Panc1 (cell line): ENCODE data around the gene ELOVL1. TPM values are rescaled to one million over a fixed set of nuclear protein-coding genes. Genes with fewer than 3 reads are reported as not detected.

Experiments used
- ATAC-seq: fragments of 200-7000 bp; cut with Tn5 transposase; 2 replicates; pipeline ENCODE4 v1.9.1; 2020; ENCODE audit warnings: mild to moderate bottlenecking, moderate library complexity
- BruUV-seq: library from RNA; stranded (reverse); fragments of 400-500 nt; replicated peaks from 2 replicates; lab custom pipeline; 2021; lab: Mats Ljungman, UMichigan
- CTCF ChIA-PET: fragments of 300-600 bp; sonication (Branson Sonifier 250); formaldehyde crosslinking; loops from one replicate; lab custom pipeline; 2022; ENCODE audit warnings: antibody characterized with exemption; lab: Charles Lee
- POLR2A ChIA-PET: fragments of 300-600 bp; sonication (Branson Sonifier 250); formaldehyde crosslinking; loops from one replicate; lab custom pipeline; 2022; ENCODE audit warnings: antibody characterized with exemption; lab: Charles Lee
- DNase-seq: peaks from one replicate; pipeline ENCODE4 v3.0.0-alpha.2; 2010; ENCODE audit warnings: low read depth, low spot score
- H3K27ac ChIP-seq: 2 replicates; pipeline ENCODE4 v1.5.1; 2011; ENCODE audit warnings: mild to moderate bottlenecking, low read length, inconsistent platforms
- H3K27me3 ChIP-seq: fragments of 200-500 bp; sonication (Bioruptor generic); 2 replicates; pipeline ENCODE4 v1.6.0; 2014; ENCODE audit warnings: low read length, inconsistent platforms; ENCODE audit not compliant: control insufficient read depth, insufficient read depth
- H3K36me3 ChIP-seq: fragments of 200-500 bp; sonication (Bioruptor generic); 2 replicates; pipeline ENCODE4 v1.5.1; 2014; ENCODE audit warnings: inconsistent platforms, mild to moderate bottlenecking, low read length, moderate library complexity; ENCODE audit not compliant: control insufficient read depth, insufficient read depth
- H3K4me1 ChIP-seq: 2 replicates; pipeline ENCODE4 v1.5.1; 2011; ENCODE audit warnings: inconsistent platforms, mild to moderate bottlenecking, low read length, moderate library complexity; ENCODE audit not compliant: control insufficient read depth, insufficient read depth
- H3K4me3 ChIP-seq, 2 experiments: 2 replicates each; pipeline ENCODE4 v1.5.1; 2011 to 2012; ENCODE audit warnings: low read depth in 2 of 2, low read length in 2 of 2, mild to moderate bottlenecking in 2 of 2, inconsistent platforms in 1 of 2, moderate library complexity in 1 of 2
- H3K9me3 ChIP-seq: fragments of 200-500 bp; sonication (Bioruptor generic); 2 replicates; pipeline ENCODE4 v1.5.1; 2014; ENCODE audit warnings: low read depth, mild to moderate bottlenecking, inconsistent platforms, low read length, moderate library complexity; ENCODE audit not compliant: control insufficient read depth, insufficient read depth
- CTCF ChIP-seq: fragments of 450-650 bp; IDR thresholded peaks from 2 replicates; pipeline ENCODE4 v1.5.1; 2017; ENCODE audit warnings: mild to moderate bottlenecking
- POLR2AphosphoS5 ChIP-seq: IDR thresholded peaks from 2 replicates; pipeline ENCODE4 v1.6.1; 2012; ENCODE audit warnings: mild to moderate bottlenecking, low read depth, low read length, moderate library complexity
- REST ChIP-seq, 2 experiments: IDR thresholded peaks; 2 replicates each; pipeline ENCODE4 v1.6.1; 2011 to 2012; ENCODE audit warnings: low read depth in 2 of 2, control low read depth in 1 of 2, low read length in 1 of 2, mild to moderate bottlenecking in 1 of 2, moderate library complexity in 1 of 2; ENCODE audit not compliant: insufficient read depth in 1 of 2
- SIN3A ChIP-seq: IDR thresholded peaks from 2 replicates; pipeline ENCODE4 v1.6.1; 2012; ENCODE audit warnings: low read depth, mild to moderate bottlenecking, low read length, moderate library complexity, borderline replicate concordance; ENCODE audit not compliant: insufficient read depth
- TCF7L2 ChIP-seq: IDR thresholded peaks from 2 replicates; pipeline ENCODE4 v1.6.1; 2011; ENCODE audit warnings: mild to moderate bottlenecking, low read depth, low read length, inconsistent platforms
- in situ Hi-C: cut with HindIII; loops from 2 replicates; pipeline ENCODE4 v1.10.0; 2016; ENCODE audit warnings: low sequenced_read_pairs, low pct_unique_long_range_greater_than_20kb
- intact Hi-C: fragments of 100-400 bp; cut with micrococcal nuclease; formaldehyde crosslinking; loops from one replicate; pipeline ENCODE4 v1.10.0; 2022; ENCODE audit not compliant: unreplicated experiment
- total RNA-seq: library from RNA; stranded (reverse); gene quantifications from one replicate; pipeline ENCODE4 v1.2.1, GENCODE V29; 2021; ENCODE audit not compliant: unreplicated experiment

The ELOVL1 gene
- total RNA-seq, 1 experiment from 2014 or later: 105 TPM

- intact Hi-C loops: no loop called here
- no peaks in the 10 kb centered on the region for H3K9me3 ChIP-seq
- no peak overlapping the region for H3K4me3 ChIP-seq
- DNase-seq: no peak
- ATAC-seq: no peak
- no peaks in the 10 kb centered on the region for H3K27me3 ChIP-seq
- no TSS peak for BruUV-seq
- no peaks in the 10 kb centered on the region for H3K36me3 ChIP-seq
- H3K27ac ChIP-seq: no peak overlapping the region
- CTCF ChIA-PET: no interaction called here
- no peak for TF ChIP-seq TCF7L2
- no peak for TF ChIP-seq CTCF
- no peak for TF ChIP-seq POLR2AphosphoS5
- no peak for TF ChIP-seq REST (IDR thresholded peaks at IDR 0.05; ENCODE audit: insufficient read depth in 1 of 2, low read depth in 2 of 2, low read length in 1 of 2)
- TF ChIP-seq SIN3A: no peak
- in situ Hi-C loops: no loop called here
- POLR2A ChIA-PET: interaction anchor here (1.1 kb wide), 1 partner anchor 9 kb away, joined by 3 read pairs; no protein-coding TSS in a partner anchor
- no peaks in the 10 kb centered on the region for H3K4me1 ChIP-seq
These were observed 37.6 kb downstream of the ELOVL1 start for GRCh38 chr1:43329995-43330751.

GRCh38 chr1:43327549-43328292 is 40.1 kb downstream of the ELOVL1 start:
- no peak overlapping the region for H3K27ac ChIP-seq
- CTCF ChIA-PET: no interaction called here
- H3K4me3 ChIP-seq: no peak overlapping the region
- DNase-seq: no peak
- TF ChIP-seq CTCF (no peak), TCF7L2 (no peak), REST (IDR thresholded peaks at IDR 0.05; ENCODE audit: insufficient read depth in 1 of 2, low read depth in 2 of 2, low read length in 1 of 2) (no peak), POLR2AphosphoS5 (no peak), SIN3A (no peak)
- ATAC-seq: no peak
- in situ Hi-C loops (no loop called here), intact Hi-C loops (no loop called here)
- H3K9me3 ChIP-seq: no peaks in the 10 kb centered on the region
- POLR2A ChIA-PET: no interaction called here
- H3K27me3 ChIP-seq: no peaks in the 10 kb centered on the region
- H3K4me1 ChIP-seq: no peaks in the 10 kb centered on the region
- no TSS peak for BruUV-seq
- no peaks in the 10 kb centered on the region for H3K36me3 ChIP-seq
